Astrocyte (in vitro differentiated cells and primary cell): ENCODE results near the gene TRIO. TPM values are rescaled to one million over a fixed set of nuclear protein-coding genes. Genes with fewer than 3 reads are reported as not detected.

Source experiments
- DNase-seq: peaks from one replicate; pipeline ENCODE4 v3.0.0-alpha.2; 2010; ENCODE audit warnings: low read depth
- FAIRE-seq: peaks from 2 replicates; lab custom pipeline; 2011; peaks lifted over from hg19 to GRCh38; lab: Jason Lieb, UNC
- H2AFZ ChIP-seq: 2 replicates; pipeline ENCODE4 v1.6.0; 2012; ENCODE audit warnings: low read depth, low read length, inconsistent platforms
- H3K27ac ChIP-seq: 2 replicates; pipeline ENCODE4 v1.5.1; 2011; ENCODE audit warnings: low read depth, low read length, inconsistent platforms
- H3K27me3 ChIP-seq: 2 replicates; pipeline ENCODE4 v1.6.0; 2011; ENCODE audit warnings: low read length, inconsistent platforms; ENCODE audit not compliant: insufficient read depth
- H3K36me3 ChIP-seq: 2 replicates; pipeline ENCODE4 v1.5.1; 2011; ENCODE audit warnings: low read length, inconsistent platforms; ENCODE audit not compliant: insufficient read depth
- H3K4me1 ChIP-seq: 2 replicates; pipeline ENCODE4 v1.5.1; 2011; ENCODE audit warnings: low read length, inconsistent platforms; ENCODE audit not compliant: insufficient read depth
- H3K4me2 ChIP-seq: 2 replicates; pipeline ENCODE4 v1.6.0; 2012; ENCODE audit warnings: low read length, inconsistent platforms
- H3K4me3 ChIP-seq: 2 replicates; pipeline ENCODE4 v1.5.1; 2011; ENCODE audit warnings: low read depth, mild to moderate bottlenecking, low read length, inconsistent platforms; ENCODE audit not compliant: insufficient read depth
- H3K79me2 ChIP-seq: 2 replicates; pipeline ENCODE4 v1.6.0; 2012; ENCODE audit warnings: mild to moderate bottlenecking, low read length, inconsistent platforms; ENCODE audit not compliant: insufficient read depth
- H3K9ac ChIP-seq: 2 replicates; pipeline ENCODE4 v1.6.0; 2012; ENCODE audit warnings: mild to moderate bottlenecking, low read length, inconsistent platforms
- H3K9me3 ChIP-seq: 2 replicates; pipeline ENCODE4 v1.5.1; 2012; ENCODE audit warnings: low read depth, mild to moderate bottlenecking, low read length, inconsistent platforms; ENCODE audit not compliant: insufficient read depth
- H4K20me1 ChIP-seq: 2 replicates; pipeline ENCODE4 v1.6.0; 2012; ENCODE audit warnings: low read length, inconsistent platforms; ENCODE audit not compliant: insufficient read depth
- H3K27ac Mint-ChIP-seq: one replicate; pipeline ENCODE4 v1.8.0; 2021; ENCODE audit warnings: mild to moderate bottlenecking, mixed read lengths; ENCODE audit not compliant: unreplicated experiment
- H3K27me3 Mint-ChIP-seq: one replicate; pipeline ENCODE4 v1.8.0; 2021; ENCODE audit warnings: low read depth, mixed read lengths; ENCODE audit not compliant: unreplicated experiment
- H3K36me3 Mint-ChIP-seq: one replicate; pipeline ENCODE4 v1.8.0; 2021; ENCODE audit warnings: low read depth, mixed read lengths; ENCODE audit not compliant: unreplicated experiment
- H3K4me1 Mint-ChIP-seq: one replicate; pipeline ENCODE4 v1.8.0; 2021; ENCODE audit warnings: low read depth, mixed read lengths; ENCODE audit not compliant: unreplicated experiment
- H3K4me3 Mint-ChIP-seq: one replicate; pipeline ENCODE4 v1.8.0; 2021; ENCODE audit warnings: mild to moderate bottlenecking, moderate library complexity, mixed read lengths; ENCODE audit not compliant: unreplicated experiment
- H3K9me3 Mint-ChIP-seq: one replicate; pipeline ENCODE4 v1.8.0; 2021; ENCODE audit warnings: mild to moderate bottlenecking, mixed read lengths; ENCODE audit not compliant: unreplicated experiment
- EZH2 ChIP-seq: IDR thresholded peaks from 2 replicates; pipeline ENCODE4 v1.6.1; 2012; ENCODE audit warnings: mild to moderate bottlenecking, low read length, inconsistent platforms; ENCODE audit not compliant: insufficient read depth
- total RNA-seq: library from RNA; stranded (reverse); gene quantifications from 2 replicates; pipeline ENCODE4 v1.2.1, GENCODE V29; 2021
- TF ChIP-seq, protein P1 (sequence below): IDR thresholded peaks from 2 replicates; pipeline ENCODE4 v1.5.1; 2011; ENCODE audit warnings: low read depth, mild to moderate bottlenecking, inconsistent platforms, low read length, moderate library complexity; ENCODE audit not compliant: insufficient read depth

TRIO gene
- total RNA-seq, 1 donor from 2014 or later, result 347 TPM

DNA sequence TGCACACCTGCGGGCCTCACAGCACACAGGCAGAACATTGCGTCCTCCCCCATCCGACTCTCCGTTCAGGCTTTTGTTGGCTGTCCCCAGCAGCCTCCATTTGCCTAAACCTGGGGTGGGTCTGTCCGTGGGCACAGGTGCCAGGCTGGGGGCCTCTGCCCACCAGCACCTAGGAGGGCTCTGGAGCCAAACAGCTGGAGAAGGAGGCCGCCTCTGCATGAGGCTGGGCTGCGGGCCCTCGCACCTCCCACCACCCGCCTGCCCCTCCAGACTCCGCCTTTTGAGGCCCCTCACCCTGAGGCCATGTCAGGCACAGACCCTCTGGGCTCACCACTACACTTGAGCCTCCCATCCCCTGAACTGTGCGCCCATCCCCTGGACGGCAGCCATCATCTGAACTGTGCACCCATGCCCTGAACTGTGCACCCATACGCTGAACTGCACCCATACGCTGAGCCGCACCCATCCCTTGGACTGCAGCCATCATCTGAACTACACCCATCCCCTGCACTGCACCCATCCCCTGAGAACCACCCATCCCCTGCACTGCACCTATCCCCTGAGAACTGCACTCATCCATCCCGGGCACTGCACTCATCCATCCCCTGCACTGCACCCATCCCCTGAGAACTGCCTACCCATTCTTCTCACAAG lies 340.5 kb downstream of the TRIO start:
- H3K9me3 ChIP-seq, result no peaks in the 10 kb centered on the region
- H3K4me1 ChIP-seq, result no peaks in the 10 kb centered on the region
- FAIRE-seq (no peak), DNase-seq (no peak)
- H3K27ac ChIP-seq, result no peak overlapping the region
- H2AFZ ChIP-seq, result no peak overlapping the region
- Mint-ChIP-seq H3K27me3 (no peaks in the 10 kb centered on the region), H3K4me3 (no peak overlapping the region), H3K9me3 (peaks cover 2% of the 10 kb centered on the region), H3K4me1 (no peaks in the 10 kb centered on the region), H3K27ac (no peak overlapping the region), H3K36me3 (peaks cover 26% of the 10 kb centered on the region)
- H3K4me2 ChIP-seq, result no peak overlapping the region
- H3K79me2 ChIP-seq, result peaks cover 35% of the 10 kb centered on the region
- peaks cover 50% of the 10 kb centered on the region for H4K20me1 ChIP-seq
- TF ChIP-seq, protein P1, sequence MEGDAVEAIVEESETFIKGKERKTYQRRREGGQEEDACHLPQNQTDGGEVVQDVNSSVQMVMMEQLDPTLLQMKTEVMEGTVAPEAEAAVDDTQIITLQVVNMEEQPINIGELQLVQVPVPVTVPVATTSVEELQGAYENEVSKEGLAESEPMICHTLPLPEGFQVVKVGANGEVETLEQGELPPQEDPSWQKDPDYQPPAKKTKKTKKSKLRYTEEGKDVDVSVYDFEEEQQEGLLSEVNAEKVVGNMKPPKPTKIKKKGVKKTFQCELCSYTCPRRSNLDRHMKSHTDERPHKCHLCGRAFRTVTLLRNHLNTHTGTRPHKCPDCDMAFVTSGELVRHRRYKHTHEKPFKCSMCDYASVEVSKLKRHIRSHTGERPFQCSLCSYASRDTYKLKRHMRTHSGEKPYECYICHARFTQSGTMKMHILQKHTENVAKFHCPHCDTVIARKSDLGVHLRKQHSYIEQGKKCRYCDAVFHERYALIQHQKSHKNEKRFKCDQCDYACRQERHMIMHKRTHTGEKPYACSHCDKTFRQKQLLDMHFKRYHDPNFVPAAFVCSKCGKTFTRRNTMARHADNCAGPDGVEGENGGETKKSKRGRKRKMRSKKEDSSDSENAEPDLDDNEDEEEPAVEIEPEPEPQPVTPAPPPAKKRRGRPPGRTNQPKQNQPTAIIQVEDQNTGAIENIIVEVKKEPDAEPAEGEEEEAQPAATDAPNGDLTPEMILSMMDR, result no peak
- TF ChIP-seq EZH2, result no peak
- no peak overlapping the region for H3K9ac ChIP-seq
- peaks cover 86% of the 10 kb centered on the region for H3K36me3 ChIP-seq
- no peak overlapping the region for H3K4me3 ChIP-seq
- no peaks in the 10 kb centered on the region for H3K27me3 ChIP-seq

DNA sequence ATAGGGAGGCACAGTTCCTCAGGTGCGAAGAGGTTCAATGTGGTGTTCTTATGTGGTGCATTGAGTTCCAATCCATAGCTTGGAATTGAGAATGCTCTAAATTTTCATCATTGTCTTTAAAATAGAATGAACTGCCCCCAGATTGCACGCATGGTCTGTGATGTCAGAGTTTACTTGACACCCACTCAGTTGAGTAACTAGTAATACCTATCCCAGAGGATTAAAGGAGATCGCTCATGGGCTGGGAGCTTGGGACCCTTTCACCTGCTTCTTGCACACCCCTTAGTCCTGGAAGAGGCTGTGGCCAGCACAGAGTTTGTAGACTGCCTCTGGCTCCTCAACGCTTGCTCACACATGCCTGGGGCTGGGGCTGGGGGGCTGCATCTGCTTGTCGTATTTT lies 343.3 kb downstream of the TRIO start:
- Histone ChIP-seq H4K20me1 (peaks cover 67% of the 10 kb centered on the region), H3K4me3 (no peak overlapping the region), H3K27ac (no peak overlapping the region), H3K27me3 (no peaks in the 10 kb centered on the region), H3K4me2 (no peak overlapping the region), H3K9ac (no peak overlapping the region), H3K79me2 (peaks cover 48% of the 10 kb centered on the region), H3K4me1 (peaks cover 8% of the 10 kb centered on the region), H3K9me3 (no peaks in the 10 kb centered on the region), H3K36me3 (peaks cover 83% of the 10 kb centered on the region), H2AFZ (no peak overlapping the region)
- peaks cover 9% of the 10 kb centered on the region for H3K4me1 Mint-ChIP-seq
- DNase-seq (no peak), FAIRE-seq (no peak)
- H3K27me3 Mint-ChIP-seq, result no peaks in the 10 kb centered on the region
- peaks cover 3% of the 10 kb centered on the region for H3K9me3 Mint-ChIP-seq
- no peak overlapping the region for H3K27ac Mint-ChIP-seq
- TF ChIP-seq, protein P1, result no peak
- no peak overlapping the region for H3K4me3 Mint-ChIP-seq
- H3K36me3 Mint-ChIP-seq, result peaks cover 22% of the 10 kb centered on the region
